Endothelial cell of umbilical vein (primary cell): ENCODE measurements around the gene NEXN. TPM values are rescaled to one million over a fixed set of nuclear protein-coding genes. Genes with fewer than 3 reads are reported as not detected.

Experiments
- BruUV-seq: library from RNA; stranded (reverse); fragments of 400-500 nt; replicated peaks from 2 replicates; lab custom pipeline; 2021; lab: Mats Ljungman, UMichigan
- CTCF ChIA-PET: fragments of 300-600, 350-600 bp; sonication (Branson Sonifier 250); formaldehyde crosslinking; loops from one replicate; lab custom pipeline; 2021; ENCODE audit warnings: antibody characterized with exemption, inconsistent platforms; lab: Charles Lee
- POLR2A ChIA-PET: fragments of 300-600, 350-600 bp; sonication (Branson Sonifier 250); formaldehyde crosslinking; loops from one replicate; lab custom pipeline; 2021; ENCODE audit warnings: antibody characterized with exemption, inconsistent platforms; lab: Charles Lee
- DNase-seq: peaks from one replicate; pipeline ENCODE4 v3.0.0-alpha.2; 2011; ENCODE audit warnings: low read depth, low spot score
- FAIRE-seq: peaks from 2 replicates; lab custom pipeline; 2011; peaks lifted over from hg19 to GRCh38; lab: Jason Lieb, UNC
- H2AFZ ChIP-seq: 2 replicates; pipeline ENCODE4 v1.6.0; 2012; ENCODE audit warnings: low read depth, low read length, control low read depth, inconsistent platforms
- H3K27ac ChIP-seq: 2 replicates; pipeline ENCODE4 v1.5.1; 2011; ENCODE audit warnings: low read depth, mild to moderate bottlenecking, control low read depth, low read length, moderate library complexity; ENCODE audit not compliant: insufficient read depth
- H3K27me3 ChIP-seq, 2 experiments: 2 replicates each; pipeline versions ENCODE4 v1.6.0 to v1.6.1; 2011; ENCODE audit warnings: low read length in 2 of 2, mixed read lengths in 1 of 2; ENCODE audit not compliant: control insufficient read depth in 2 of 2, insufficient read depth in 2 of 2
- H3K36me3 ChIP-seq, 2 experiments: 2 replicates in 1 of 2; 3 replicates in 1 of 2; pipeline ENCODE4 v1.5.1; 2011; ENCODE audit warnings: low read length in 2 of 2, mild to moderate bottlenecking in 1 of 2, moderate library complexity in 1 of 2; ENCODE audit not compliant: control insufficient read depth in 2 of 2, insufficient read depth in 2 of 2; ENCODE audit errors: extremely low read depth in 1 of 2
- H3K4me1 ChIP-seq: 3 replicates; pipeline ENCODE4 v1.5.1; 2011; ENCODE audit warnings: mild to moderate bottlenecking, low read length; ENCODE audit not compliant: control insufficient read depth, insufficient read depth; ENCODE audit errors: extremely low read depth
- H3K4me2 ChIP-seq: 2 replicates; pipeline ENCODE4 v1.6.1; 2011; ENCODE audit warnings: low read length, control low read depth, mixed read lengths; ENCODE audit not compliant: insufficient read depth
- H3K4me3 ChIP-seq, 3 experiments: fragments of 200-600 bp in 1 of 3; sonication (generic), shearing (Covaris generic) in 1 of 3; replicated peaks in 1 of 3; 2 replicates each; pipeline ENCODE4 v1.5.1; 2011 to 2016; ENCODE audit warnings: control low read depth in 3 of 3, low read length in 3 of 3, mild to moderate bottlenecking in 2 of 3, inconsistent platforms in 1 of 3, low read depth in 1 of 3, moderate library complexity in 1 of 3; ENCODE audit not compliant: insufficient read depth in 1 of 3
- H3K79me2 ChIP-seq: 2 replicates; pipeline ENCODE4 v1.6.0; 2012; ENCODE audit warnings: low read length, inconsistent platforms; ENCODE audit not compliant: control insufficient read depth, insufficient read depth
- H3K9ac ChIP-seq: replicated peaks from 2 replicates; pipeline ENCODE3; 2011; ENCODE audit warnings: low read length, control low read depth; ENCODE audit not compliant: insufficient read depth; ENCODE audit errors: extremely low read depth
- H3K9me1 ChIP-seq: replicated peaks from 3 replicates; pipeline ENCODE4 v1.6.0; 2011; ENCODE audit warnings: mild to moderate bottlenecking, low read length; ENCODE audit not compliant: control insufficient read depth, insufficient read depth; ENCODE audit errors: extremely low read depth
- H3K9me3 ChIP-seq: replicated peaks from 2 replicates; pipeline ENCODE4 v1.5.1; 2012; ENCODE audit warnings: low read length, inconsistent platforms; ENCODE audit not compliant: control insufficient read depth, insufficient read depth
- H4K20me1 ChIP-seq: replicated peaks from 2 replicates; pipeline ENCODE3; 2011; ENCODE audit warnings: mild to moderate bottlenecking, low read length; ENCODE audit not compliant: control insufficient read depth, insufficient read depth; ENCODE audit errors: extremely low read depth
- CTCF ChIP-seq, 2 donors: IDR thresholded peaks; 1 replicate in 1 of 2; 2 replicates in 1 of 2; pipeline ENCODE4 v1.5.1; 2011; ENCODE audit warnings: low read length in 2 of 2, mild to moderate bottlenecking in 2 of 2, moderate library complexity in 2 of 2, control low read depth in 1 of 2, inconsistent platforms in 1 of 2, low read depth in 1 of 2; ENCODE audit not compliant: insufficient read depth in 1 of 2; ENCODE audit errors: extremely low read depth in 1 of 2
- EZH2 ChIP-seq: IDR thresholded peaks from 2 replicates; pipeline ENCODE4 v1.6.1; 2012; ENCODE audit warnings: borderline replicate concordance, low read depth, mild to moderate bottlenecking, moderate library complexity, low read length, inconsistent platforms; ENCODE audit not compliant: severe bottlenecking
- GATA2 ChIP-seq: IDR thresholded peaks from 2 replicates; pipeline ENCODE4 v1.7.0; 2011; ENCODE audit warnings: low read depth, mild to moderate bottlenecking, moderate library complexity, mixed read lengths, low read length; ENCODE audit not compliant: insufficient read length, insufficient read depth
- JUN ChIP-seq: IDR thresholded peaks from 2 replicates; pipeline ENCODE4 v1.6.1; 2011; ENCODE audit warnings: borderline replicate concordance, low read depth; ENCODE audit not compliant: insufficient read length, insufficient read depth
- MAX ChIP-seq: IDR thresholded peaks from 2 replicates; pipeline ENCODE4 v1.6.1; 2011; ENCODE audit not compliant: insufficient read depth, insufficient read length
- MYC ChIP-seq: IDR thresholded peaks from one replicate; pipeline ENCODE4 v1.6.1; 2011; ENCODE audit warnings: mild to moderate bottlenecking, low read depth, low read length
- POLR2A ChIP-seq: IDR thresholded peaks from 2 replicates; pipeline ENCODE4 v1.6.1; 2012; ENCODE audit warnings: low read depth, mild to moderate bottlenecking, control low read depth, low read length
- POLR2AphosphoS5 ChIP-seq: IDR thresholded peaks from 2 replicates; pipeline ENCODE4 v1.6.1; 2012; ENCODE audit warnings: low read depth, mild to moderate bottlenecking, control low read depth, low read length, moderate library complexity; ENCODE audit not compliant: insufficient read depth
- dilution Hi-C: fragments of 300-500 bp; cut with MboI; formaldehyde crosslinking; loops from one replicate; pipeline ENCODE4 v1.15.0; 2019; ENCODE audit warnings: low sequenced_read_pairs; ENCODE audit not compliant: extremely low pct_ligation_motif_present
- intact Hi-C: fragments of 100-400 bp; cut with micrococcal nuclease; formaldehyde crosslinking; loops from one replicate; pipeline ENCODE4 v1.10.0; 2022
- polyA plus RNA-seq, 4 experiments: library from polyadenylated mRNA; depleted of rRNA in 3 of 4; stranded (reverse) in 3 of 4; unstranded in 1 of 4; fragments of >200 nt; gene quantifications; 2 replicates each; pipeline versions ENCODE4 v1.2.1 to v1.2.3, GENCODE V29; 2011 to 2012; ENCODE audit warnings: missing spikeins in 1 of 4
- total RNA-seq: library from RNA; stranded (reverse); gene quantifications from 2 replicates; pipeline ENCODE4 v1.2.3, GENCODE V29; 2021

Gene NEXN
- total and polyA plus RNA-seq, 2 donors (not counting 3 experiments of a cell fraction or from before 2014, with no cell fraction given): 1.0 to 11.7 TPM

- H3K36me3 ChIP-seq: peaks cover 3 to 23% of the 10 kb centered on the region in 2 experiments
- DNase-seq: no peak
- no TSS peak for BruUV-seq
- no peak overlapping the region for H3K27ac ChIP-seq
- POLR2A ChIA-PET: no interaction called here
- dilution Hi-C loops (no loop called here), intact Hi-C loops (no loop called here)
- TF ChIP-seq POLR2A: no peak
- TF ChIP-seq POLR2AphosphoS5: no peak
- TF ChIP-seq MAX: no peak
- TF ChIP-seq GATA2: no peak
- TF ChIP-seq CTCF (IDR thresholded peaks at IDR 0.05; ENCODE audit: extremely low read depth in 1 of 2, insufficient read depth in 1 of 2, low read depth in 1 of 2, low read length in 2 of 2): no peak
- no peak for TF ChIP-seq MYC
- TF ChIP-seq EZH2: no peak
- no peak for TF ChIP-seq JUN
- H3K79me2 ChIP-seq: peaks cover 99% of the 10 kb centered on the region
- H3K27me3 ChIP-seq: no peaks in the 10 kb centered on the region
- no peak for FAIRE-seq
- peaks cover 23% of the 10 kb centered on the region for H3K4me1 ChIP-seq
- H3K9me3 ChIP-seq: no peaks in the 10 kb centered on the region
- H3K4me3 ChIP-seq: no peak overlapping the region
- H3K4me2 ChIP-seq: peak overlapping the region; percentile 21
- H4K20me1 ChIP-seq: peaks cover 19% of the 10 kb centered on the region
- no peaks in the 10 kb centered on the region for H3K9me1 ChIP-seq
- no peak overlapping the region for H3K9ac ChIP-seq
- no peak overlapping the region for H2AFZ ChIP-seq
- CTCF ChIA-PET: interaction anchor here (0.6 kb wide), 1 partner anchor 143 kb away, joined by 3 read pairs; no protein-coding TSS in a partner anchor
Measured at GRCh38 chr1:77972080-77972479, 83.7 kb downstream of the NEXN start.
